GM06990 (cell line): ENCODE results near the gene EFCAB13.

Experiments used
- DNase-seq: peaks from one replicate; pipeline ENCODE4 v3.0.0-alpha.2; 2011; ENCODE audit not compliant: insufficient read length; ENCODE audit errors: extremely low read depth
- H3K27me3 ChIP-seq: replicated peaks from 2 replicates; pipeline ENCODE4 v1.6.0; 2011; ENCODE audit warnings: low read length; ENCODE audit not compliant: control insufficient read depth, insufficient read depth
- H3K36me3 ChIP-seq: 2 replicates; pipeline ENCODE4 v1.5.1; 2011; ENCODE audit warnings: low read length; ENCODE audit not compliant: control insufficient read depth, insufficient read depth
- H3K4me3 ChIP-seq: replicated peaks from 2 replicates; pipeline ENCODE4 v1.5.1; 2011; ENCODE audit warnings: low read depth, mild to moderate bottlenecking, control low read depth, low read length
- TF ChIP-seq, protein P1 (sequence below): IDR thresholded peaks from 2 replicates; pipeline ENCODE4 v1.5.1; 2011; ENCODE audit warnings: low read length, control low read depth, mild to moderate bottlenecking, inconsistent platforms; ENCODE audit not compliant: insufficient read depth, poor library complexity, severe bottlenecking

EFCAB13 gene

DNA sequence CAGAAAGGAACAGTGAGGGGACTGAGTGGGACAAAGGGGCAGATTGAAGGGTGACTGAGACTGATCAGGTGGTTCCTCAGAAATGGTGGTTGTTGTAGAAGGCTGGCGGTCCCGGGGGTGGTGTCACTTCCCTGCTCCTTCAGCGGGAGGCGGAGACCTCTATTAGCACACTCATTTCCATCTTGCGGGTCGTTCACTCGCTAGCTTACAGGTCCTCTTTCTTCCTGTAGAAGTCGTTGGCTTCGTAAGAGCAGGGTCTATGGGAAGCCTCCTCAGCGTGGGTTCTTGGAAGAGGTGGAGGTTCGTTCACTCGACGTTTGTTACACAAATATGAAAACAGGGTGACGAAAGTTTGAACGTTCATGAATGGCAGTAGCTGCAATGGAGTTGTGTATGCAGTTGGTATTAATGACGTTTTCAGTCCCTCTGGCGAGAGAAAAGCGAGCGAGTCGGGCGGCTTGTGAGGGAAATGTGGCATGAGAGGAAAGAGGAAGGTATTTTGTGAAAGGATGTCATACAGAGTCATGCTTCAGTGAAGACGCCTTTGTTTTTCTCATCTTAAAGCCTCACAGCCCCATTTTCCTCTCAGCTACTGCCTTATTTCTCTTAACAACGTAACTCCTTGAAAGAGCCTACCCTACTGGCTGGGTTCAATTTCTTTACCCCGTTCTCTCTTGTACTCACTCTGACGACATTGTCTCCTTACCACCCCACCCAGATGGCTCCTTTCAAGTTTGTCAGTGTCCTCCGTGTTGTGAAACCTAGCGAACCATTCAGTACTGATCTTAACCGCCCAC is 667 bp downstream of the EFCAB13 start:
- TF ChIP-seq, protein P1, sequence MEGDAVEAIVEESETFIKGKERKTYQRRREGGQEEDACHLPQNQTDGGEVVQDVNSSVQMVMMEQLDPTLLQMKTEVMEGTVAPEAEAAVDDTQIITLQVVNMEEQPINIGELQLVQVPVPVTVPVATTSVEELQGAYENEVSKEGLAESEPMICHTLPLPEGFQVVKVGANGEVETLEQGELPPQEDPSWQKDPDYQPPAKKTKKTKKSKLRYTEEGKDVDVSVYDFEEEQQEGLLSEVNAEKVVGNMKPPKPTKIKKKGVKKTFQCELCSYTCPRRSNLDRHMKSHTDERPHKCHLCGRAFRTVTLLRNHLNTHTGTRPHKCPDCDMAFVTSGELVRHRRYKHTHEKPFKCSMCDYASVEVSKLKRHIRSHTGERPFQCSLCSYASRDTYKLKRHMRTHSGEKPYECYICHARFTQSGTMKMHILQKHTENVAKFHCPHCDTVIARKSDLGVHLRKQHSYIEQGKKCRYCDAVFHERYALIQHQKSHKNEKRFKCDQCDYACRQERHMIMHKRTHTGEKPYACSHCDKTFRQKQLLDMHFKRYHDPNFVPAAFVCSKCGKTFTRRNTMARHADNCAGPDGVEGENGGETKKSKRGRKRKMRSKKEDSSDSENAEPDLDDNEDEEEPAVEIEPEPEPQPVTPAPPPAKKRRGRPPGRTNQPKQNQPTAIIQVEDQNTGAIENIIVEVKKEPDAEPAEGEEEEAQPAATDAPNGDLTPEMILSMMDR, result no peak
- Histone ChIP-seq H3K36me3 (no peaks in the 10 kb centered on the region), H3K4me3 (peak overlapping the region; percentile 95), H3K27me3 (no peaks in the 10 kb centered on the region)
- peak; percentile 84 for DNase-seq

DNA sequence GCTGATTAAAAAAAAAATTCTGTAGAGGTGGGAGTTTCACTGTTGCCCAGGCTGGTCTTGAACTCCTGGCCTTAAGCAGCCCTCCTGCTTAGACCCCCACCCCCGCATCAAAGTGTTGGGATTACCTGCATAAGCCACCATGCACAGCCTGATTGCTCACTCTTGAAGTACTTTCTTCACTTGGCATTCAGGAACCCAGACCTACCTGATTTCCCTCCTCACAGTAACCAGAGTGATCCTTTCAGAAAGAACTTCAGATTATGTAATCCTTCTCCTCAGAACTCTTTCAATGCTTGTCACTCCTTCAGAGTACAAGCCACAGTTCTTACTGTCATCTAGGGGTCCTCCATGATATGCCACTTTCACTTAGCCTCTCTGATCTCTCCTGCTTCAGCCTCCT is 1.4 kb downstream of the EFCAB13 start:
- Histone ChIP-seq H3K27me3 (no peaks in the 10 kb centered on the region), H3K4me3 (peak overlapping the region; percentile 95), H3K36me3 (no peaks in the 10 kb centered on the region)
- DNase-seq, result peak; percentile 13
- TF ChIP-seq, protein P1, result no peak

DNA sequence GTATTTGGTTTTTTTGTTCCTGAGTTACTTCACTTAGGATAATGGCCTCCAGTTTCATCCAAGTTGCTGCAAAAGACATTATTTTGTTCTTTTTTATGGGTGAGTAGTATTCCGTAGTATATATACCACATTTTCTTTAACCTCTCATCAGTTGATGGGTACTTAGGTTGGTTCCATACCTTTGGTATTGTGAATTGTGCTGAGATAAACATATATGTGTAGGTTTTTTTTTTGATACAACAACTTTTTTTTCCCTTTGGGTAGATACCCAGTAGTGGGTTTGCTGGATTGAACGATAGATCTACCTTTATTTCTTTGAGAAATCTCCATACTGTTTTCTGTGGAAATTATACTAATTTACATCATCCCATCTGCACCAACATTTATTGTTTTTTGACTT is 6.8 kb downstream of the EFCAB13 start:
- TF ChIP-seq, protein P1, result no peak
- H3K27me3 ChIP-seq, result no peaks in the 10 kb centered on the region
- H3K36me3 ChIP-seq, result no peaks in the 10 kb centered on the region
- H3K4me3 ChIP-seq, result no peak overlapping the region
- no peak for DNase-seq

DNA sequence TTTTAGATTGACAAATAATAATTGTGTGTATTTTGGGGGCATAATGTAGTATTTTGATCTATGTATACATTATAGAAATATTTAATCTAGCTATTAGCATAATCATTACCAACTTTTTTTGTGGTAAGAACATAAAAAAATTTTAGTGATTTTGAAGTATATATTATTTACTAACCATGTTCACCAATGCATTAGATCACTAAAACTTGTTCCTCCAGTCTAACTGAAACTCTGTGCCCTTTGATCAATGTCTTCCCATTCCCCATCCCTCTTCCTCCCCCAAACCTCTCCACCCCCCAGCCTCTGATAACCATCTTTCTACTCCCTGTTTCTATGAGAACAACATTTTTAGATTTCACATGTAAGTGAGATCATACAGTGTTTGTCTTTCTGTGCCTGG is 8.5 kb downstream of the EFCAB13 start:
- TF ChIP-seq, protein P1, result no peak
- H3K27me3 ChIP-seq, result no peaks in the 10 kb centered on the region
- no peaks in the 10 kb centered on the region for H3K36me3 ChIP-seq
- no peak for DNase-seq
- no peak overlapping the region for H3K4me3 ChIP-seq

DNA sequence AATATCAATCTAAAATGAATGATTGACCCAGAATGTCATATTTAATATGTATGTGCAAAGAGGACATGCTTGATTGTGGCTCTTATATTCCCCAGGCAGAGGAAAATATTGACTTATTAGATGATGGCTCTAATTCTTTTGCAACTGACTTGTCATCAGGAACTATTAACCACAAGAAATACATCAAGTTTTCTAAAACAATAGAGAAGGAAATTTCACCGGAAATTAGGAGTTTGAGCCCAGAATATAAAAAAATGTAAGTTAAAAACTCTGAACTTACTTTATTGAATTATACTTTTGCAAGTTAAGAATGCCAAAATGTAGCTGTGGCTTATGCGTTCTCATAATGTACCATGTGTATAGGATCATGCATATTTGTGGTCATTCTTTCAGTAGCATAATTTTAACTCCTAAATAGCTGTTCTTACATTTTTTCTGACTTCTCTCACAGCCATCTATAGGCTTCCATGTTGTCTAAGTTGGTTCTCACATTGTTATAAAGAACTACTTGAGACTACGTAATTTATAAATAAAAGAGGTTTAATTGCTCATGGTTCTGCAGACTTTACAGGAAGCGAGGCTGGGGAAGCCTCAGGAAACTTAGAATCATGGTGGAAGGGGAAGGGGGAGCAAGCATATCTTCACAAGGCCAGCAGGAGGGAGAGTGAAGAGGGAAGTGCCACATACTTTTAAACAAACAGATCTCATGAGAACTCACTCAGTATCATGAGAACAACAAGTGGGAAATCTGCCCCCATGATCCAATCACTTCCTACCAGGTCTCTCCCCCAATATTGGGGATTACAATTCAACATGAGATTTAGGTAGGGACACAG is 11.6 kb downstream of the EFCAB13 start:
- no peaks in the 10 kb centered on the region for H3K36me3 ChIP-seq
- H3K27me3 ChIP-seq, result no peaks in the 10 kb centered on the region
- no peak for DNase-seq
- no peak overlapping the region for H3K4me3 ChIP-seq
- TF ChIP-seq, protein P1, result no peak
